HL-60 (cell line): ENCODE data around the gene ZNF107.

ENCODE experiments used
- CTCF ChIP-seq: IDR thresholded peaks from one replicate; pipeline ENCODE4 v1.5.1; 2011; ENCODE audit warnings: low read length, control low read depth, inconsistent platforms; ENCODE audit not compliant: insufficient read depth
- GABPA ChIP-seq: IDR thresholded peaks from 2 replicates; pipeline ENCODE4 v1.6.1; 2012; ENCODE audit warnings: low read depth
- POLR2AphosphoS5 ChIP-seq: IDR thresholded peaks from 2 replicates; pipeline ENCODE4 v1.6.1; 2012; ENCODE audit warnings: low read depth
- REST ChIP-seq: IDR thresholded peaks from 2 replicates; pipeline ENCODE4 v1.6.1; 2012; ENCODE audit warnings: low read depth; ENCODE audit not compliant: insufficient replicate concordance
- SPI1 ChIP-seq: IDR thresholded peaks from 2 replicates; pipeline ENCODE4 v1.6.1; 2012; ENCODE audit warnings: low read depth, mild to moderate bottlenecking, borderline replicate concordance

DNA sequence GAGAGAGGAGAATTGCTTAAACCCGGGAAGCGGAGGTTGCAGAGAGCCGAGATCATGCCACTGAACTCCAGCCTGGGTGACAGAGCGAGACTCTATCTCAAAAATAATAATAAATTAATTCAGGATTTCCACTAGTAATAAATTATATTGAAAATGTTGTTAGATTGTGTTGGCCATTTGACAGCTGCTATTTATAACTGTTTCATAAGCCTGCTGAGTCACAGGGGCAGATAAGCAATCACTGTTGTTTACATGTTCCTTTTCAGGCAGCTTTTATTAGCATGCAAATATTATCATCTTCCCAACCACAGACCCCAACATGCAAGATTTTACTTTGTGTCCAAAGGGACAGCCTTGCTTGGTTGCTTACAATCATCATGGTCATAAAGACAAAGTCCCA, 78.7 kb downstream of the ZNF107 start:
- TF ChIP-seq REST (no peak), CTCF (no peak), POLR2AphosphoS5 (no peak), SPI1 (no peak), GABPA (no peak)
